ENCODE results near the gene MAP7.

DNA sequence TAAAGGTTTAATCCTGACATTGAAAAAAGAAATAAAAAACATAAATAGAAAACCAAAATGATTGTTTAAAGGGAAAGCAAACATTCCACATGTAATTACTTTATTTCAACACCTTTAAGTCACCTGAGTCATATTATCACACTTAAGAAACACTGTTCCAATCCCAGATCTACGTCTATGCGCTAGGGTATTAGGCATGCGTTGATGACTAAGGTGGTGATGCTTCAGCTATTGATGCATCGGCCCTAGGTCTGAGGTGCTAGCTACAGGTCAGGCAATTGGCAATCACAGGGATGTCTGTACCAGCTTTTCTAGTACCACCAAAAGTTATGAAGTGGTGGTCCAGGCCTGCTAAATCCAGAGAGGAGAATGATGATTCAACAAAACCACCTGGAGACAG lies 162.9 kb downstream of the MAP7 start:
- TF ChIP-seq POLR2A (IDR thresholded peaks at IDR 0.05; ENCODE audit: low read depth, low read length): no peak
- TF ChIP-seq POLR2AphosphoS5 (IDR thresholded peaks at IDR 0.05; ENCODE audit: low read depth, low read length): no peak

Data from GM12892 (cell line).